HEK293T (cell line): Measurements from ENCODE around the gene SLC25A33.
"Not testable (repeated sequence)": the region's sequence is repeated elsewhere in the genome, so short reads cannot be mapped to it uniquely, and the experiment has no call there.

Experiments used
- CTCF ChIA-PET: fragments of 350-600 bp; formaldehyde crosslinking; extraction: SDS; loops from one replicate; lab custom pipeline; 2021; ENCODE audit warnings: antibody characterized with exemption, inconsistent platforms; lab: Yijun Ruan, JAX
- POLR2A ChIA-PET: fragments of 350-600 bp; formaldehyde crosslinking; extraction: SDS; loops from one replicate; lab custom pipeline; 2020; ENCODE audit warnings: antibody characterized with exemption, inconsistent platforms; lab: Yijun Ruan, JAX
- DNase-seq: peaks from one replicate; pipeline ENCODE4 v3.0.0; 2012; ENCODE audit warnings: mixed read lengths; ENCODE audit errors: extremely low spot score
- ARNT ChIP-seq: fragments of 450-650 bp; IDR thresholded peaks from 2 replicates; pipeline ENCODE4 v1.6.1; 2017; ENCODE audit warnings: mild to moderate bottlenecking
- BHLHE40 ChIP-seq: fragments of 450-650 bp; IDR thresholded peaks from 2 replicates; pipeline ENCODE4 v1.6.1; 2016; ENCODE audit warnings: mild to moderate bottlenecking, moderate library complexity, borderline replicate concordance
- CTBP1 ChIP-seq: fragments of 450-650 bp; IDR thresholded peaks from 2 replicates; pipeline ENCODE4 v1.6.1; 2016; ENCODE audit warnings: borderline replicate concordance
- ELF4 ChIP-seq: fragments of 450-650 bp; IDR thresholded peaks from 2 replicates; pipeline ENCODE4 v1.6.1; 2017; ENCODE audit warnings: antibody characterized with exemption
- FOXA1 ChIP-seq: fragments of 450-650 bp; IDR thresholded peaks from 2 replicates; pipeline ENCODE4 v1.6.1; 2016; ENCODE audit warnings: mild to moderate bottlenecking
- FOXK2 ChIP-seq: fragments of 450-650 bp; IDR thresholded peaks from 2 replicates; pipeline ENCODE4 v1.6.1; 2016; ENCODE audit warnings: mild to moderate bottlenecking
- FOXM1 ChIP-seq: fragments of 450-650 bp; IDR thresholded peaks from 2 replicates; pipeline ENCODE4 v1.6.1; 2017; ENCODE audit warnings: mild to moderate bottlenecking, borderline replicate concordance
- HDGF ChIP-seq: fragments of 450-650 bp; IDR thresholded peaks from 2 replicates; pipeline ENCODE4 v1.6.1; 2017; ENCODE audit warnings: antibody characterized with exemption, borderline replicate concordance
- L3MBTL2 ChIP-seq: fragments of 450-650 bp; conservative IDR thresholded peaks from 2 replicates; pipeline ENCODE4 v1.6.1; 2016; ENCODE audit warnings: mild to moderate bottlenecking
- LEF1 ChIP-seq: fragments of 450-650 bp; IDR thresholded peaks from 2 replicates; pipeline ENCODE4 v1.6.1; 2017; ENCODE audit warnings: mild to moderate bottlenecking, borderline replicate concordance
- NFRKB ChIP-seq: fragments of 450-650 bp; IDR thresholded peaks from 2 replicates; pipeline ENCODE4 v1.6.1; 2016; ENCODE audit warnings: mild to moderate bottlenecking, moderate library complexity
- SP1 ChIP-seq: fragments of 450-650 bp; IDR thresholded peaks from 2 replicates; pipeline ENCODE4 v1.6.1; 2017
- SUZ12 ChIP-seq: fragments of 450-650 bp; IDR thresholded peaks from 2 replicates; pipeline ENCODE4 v1.6.1; 2016; ENCODE audit warnings: mild to moderate bottlenecking
- TARDBP ChIP-seq: fragments of 450-650 bp; IDR thresholded peaks from 2 replicates; pipeline ENCODE4 v1.6.1; 2016
- ZNF384 ChIP-seq: fragments of 450-650 bp; IDR thresholded peaks from 2 replicates; pipeline ENCODE4 v1.6.1; 2016
- TF ChIP-seq, protein P1 (sequence below): fragments of 450-650 bp; IDR thresholded peaks from 2 replicates; pipeline ENCODE4 v1.6.1; 2016

Gene SLC25A33

GRCh38 chr1:9561429-9561828 is 22.2 kb downstream of the SLC25A33 start:
- POLR2A ChIA-PET, result interaction anchor here (0.7 to 1.4 kb wide), 3 partner anchors 10 to 22 kb away, joined by 3 to 5 read pairs (median 3); partner anchors contain the start of gene SLC25A33

DNA sequence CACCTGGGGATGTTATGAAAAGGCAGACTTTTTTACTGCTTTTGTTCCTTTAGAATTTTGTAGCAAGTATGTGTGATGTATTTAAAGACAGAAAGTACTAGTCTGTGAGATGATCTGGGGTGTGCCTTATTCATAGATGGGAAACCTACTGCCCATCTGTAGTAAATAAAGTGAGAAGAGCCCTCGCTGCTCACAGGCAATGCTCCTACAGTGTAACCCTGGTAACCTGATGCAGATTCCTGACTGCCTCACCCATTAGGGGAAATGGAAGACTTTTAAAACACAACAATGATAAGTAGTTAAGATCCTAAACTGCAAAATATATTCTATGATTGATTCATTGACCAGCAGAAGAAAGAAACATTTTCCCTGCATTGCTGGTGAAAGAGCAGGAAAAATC is 30.0 kb downstream of the SLC25A33 start:
- CTCF ChIA-PET, result interaction anchor here (0.6 to 1.0 kb wide), 3 partner anchors 21 to 47 kb away, joined by 3 to 5 read pairs (median 3); no protein-coding TSS in a partner anchor
- POLR2A ChIA-PET, result interaction anchor here (1.8 kb wide), 1 partner anchor 30 kb away, joined by 5 read pairs; the partner anchor contains the start of gene SLC25A33
- TF ChIP-seq ARNT, result no peak
- no peak for TF ChIP-seq SUZ12
- TF ChIP-seq FOXA1, result no peak
- TF ChIP-seq TARDBP, result no peak
- no peak for TF ChIP-seq CTBP1
- TF ChIP-seq HDGF, result no peak
- TF ChIP-seq LEF1, result no peak
- no peak for TF ChIP-seq FOXK2
- TF ChIP-seq FOXM1, result no peak
- TF ChIP-seq SP1, result no peak
- no peak for TF ChIP-seq L3MBTL2
- TF ChIP-seq ZNF384, result no peak
- TF ChIP-seq, protein P1, sequence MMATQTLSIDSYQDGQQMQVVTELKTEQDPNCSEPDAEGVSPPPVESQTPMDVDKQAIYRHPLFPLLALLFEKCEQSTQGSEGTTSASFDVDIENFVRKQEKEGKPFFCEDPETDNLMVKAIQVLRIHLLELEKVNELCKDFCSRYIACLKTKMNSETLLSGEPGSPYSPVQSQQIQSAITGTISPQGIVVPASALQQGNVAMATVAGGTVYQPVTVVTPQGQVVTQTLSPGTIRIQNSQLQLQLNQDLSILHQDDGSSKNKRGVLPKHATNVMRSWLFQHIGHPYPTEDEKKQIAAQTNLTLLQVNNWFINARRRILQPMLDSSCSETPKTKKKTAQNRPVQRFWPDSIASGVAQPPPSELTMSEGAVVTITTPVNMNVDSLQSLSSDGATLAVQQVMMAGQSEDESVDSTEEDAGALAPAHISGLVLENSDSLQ, result no peak
- TF ChIP-seq ELF4, result no peak
- no peak for TF ChIP-seq NFRKB
- TF ChIP-seq BHLHE40, result no peak
- no peak for DNase-seq

More at GRCh38 chr1:9561429-9561828, 22.2 kb downstream of the SLC25A33 start:
- TF ChIP-seq FOXK2 (no peak), L3MBTL2 (no peak), ELF4 (no peak), TARDBP (no peak), FOXA1 (no peak), ARNT (no peak), HDGF (no peak), BHLHE40 (no peak), FOXM1 (no peak), ZNF384 (no peak), LEF1 (no peak)
- CTCF ChIA-PET, result no interaction called here
- peak; percentile 60 for DNase-seq

DNA sequence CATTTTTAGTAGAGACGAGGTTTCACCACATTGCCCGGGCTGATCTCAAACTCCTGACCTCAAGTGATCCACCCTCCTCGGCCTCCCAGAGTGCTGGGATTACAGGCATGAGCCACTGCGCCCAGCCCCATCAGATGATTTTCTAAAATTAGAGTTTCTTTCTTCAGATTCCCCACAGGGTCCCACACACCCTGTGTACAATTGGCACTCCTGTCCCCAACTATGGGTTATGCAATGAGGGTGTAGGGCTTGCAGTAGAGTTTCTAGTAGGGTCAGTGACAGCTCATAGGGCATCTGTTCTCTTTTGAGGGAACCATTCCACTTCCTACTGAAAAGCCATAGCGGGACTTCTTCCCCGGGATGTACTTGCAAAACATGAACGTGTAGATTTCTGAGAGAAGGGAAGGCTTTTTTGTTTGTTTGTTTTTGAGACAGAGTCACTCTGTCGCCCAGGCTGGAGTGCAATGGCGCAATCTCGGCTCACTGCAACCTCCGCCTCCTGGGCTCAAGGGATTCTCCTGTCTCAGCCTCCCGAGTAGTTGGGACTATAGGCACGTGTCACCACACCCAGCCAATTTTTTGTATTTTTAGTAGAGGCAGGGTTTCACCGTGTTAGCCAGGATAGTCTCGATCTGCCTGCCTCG is 31.7 kb downstream of the SLC25A33 start:
- CTCF ChIA-PET, DNase-seq: not testable (repeated sequence)

DNA sequence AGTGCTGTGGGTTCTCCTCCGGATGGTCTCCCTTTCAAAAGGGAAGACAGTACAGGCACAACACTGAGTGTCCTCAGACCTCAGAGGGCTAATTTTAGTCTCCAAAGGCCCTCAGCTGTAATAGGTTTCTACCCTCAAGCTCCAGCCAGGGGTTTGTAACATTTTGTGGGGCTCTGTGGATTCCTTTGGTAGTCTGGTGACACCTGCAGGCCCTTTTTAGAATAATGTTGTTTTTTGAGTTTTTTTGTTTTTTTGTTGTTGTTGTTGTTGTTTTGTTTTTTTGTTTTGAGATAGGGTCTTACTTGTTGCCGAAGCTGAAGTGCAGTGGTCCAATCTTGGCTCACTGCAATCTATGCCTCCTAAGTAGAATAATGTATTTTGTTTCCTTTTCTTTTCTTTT is 34.5 kb downstream of the SLC25A33 start:
- TF ChIP-seq L3MBTL2, result no peak
- no peak for TF ChIP-seq HDGF
- TF ChIP-seq FOXA1, result no peak
- peak; percentile 70 for TF ChIP-seq ZNF384
- no peak for DNase-seq
- ChIA-PET POLR2A (no interaction called here), CTCF (interaction anchor here (0.7 to 1.2 kb wide), 4 partner anchors 66 to 237 kb away, joined by 3 to 8 read pairs (median 4); no protein-coding TSS in a partner anchor)

More for the DNA sequence above, 31.7 kb downstream of the SLC25A33 start:
- POLR2A ChIA-PET, result interaction anchor here (1.8 kb wide), 1 partner anchor 32 kb away, joined by 5 read pairs; the partner anchor contains the start of gene SLC25A33

- POLR2A ChIA-PET, result no interaction called here
- DNase-seq, result no peak
- CTCF ChIA-PET, result interaction anchor here (0.7 kb wide), 1 partner anchor 269 kb away, joined by 3 read pairs; no protein-coding TSS in a partner anchor
- TF ChIP-seq BHLHE40 (no peak), FOXA1 (no peak)
Measured at GRCh38 chr1:9575486-9575885, 36.2 kb downstream of the SLC25A33 start.

- TF ChIP-seq ZNF384 (no peak), FOXK2 (no peak), BHLHE40 (no peak), NFRKB (no peak), HDGF (no peak), TARDBP (no peak), L3MBTL2 (no peak), CTBP1 (no peak), SP1 (no peak), SUZ12 (no peak), FOXA1 (no peak), FOXM1 (no peak)
- TF ChIP-seq, protein P1, result no peak
- POLR2A ChIA-PET, result no interaction called here
- no peak for DNase-seq
- CTCF ChIA-PET, result no interaction called here
Measured at GRCh38 chr1:9576903-9577302, 37.6 kb downstream of the SLC25A33 start.

GRCh38 chr1:9577423-9577822 is 38.2 kb downstream of the SLC25A33 start:
- no peak for DNase-seq
- ChIA-PET POLR2A (no interaction called here), CTCF (no interaction called here)
- TF ChIP-seq, protein P1, result no peak
- no peak for TF ChIP-seq BHLHE40
- TF ChIP-seq SUZ12, result no peak
- TF ChIP-seq FOXM1, result no peak
- no peak for TF ChIP-seq CTBP1
- no peak for TF ChIP-seq ARNT
- no peak for TF ChIP-seq ELF4
- no peak for TF ChIP-seq TARDBP
- TF ChIP-seq LEF1, result no peak
- no peak for TF ChIP-seq ZNF384
- no peak for TF ChIP-seq FOXA1
- TF ChIP-seq FOXK2, result no peak
